NCI-H2227 treated with DMSO at 0.1 percent for 48 hours (cell line): Measurements from ENCODE around the gene RAB11FIP4.

Experiments used
- DNase-seq: peaks from one replicate; lab custom pipeline; 2025; lab: John Stamatoyannopoulos, UW

RAB11FIP4 gene

DNA sequence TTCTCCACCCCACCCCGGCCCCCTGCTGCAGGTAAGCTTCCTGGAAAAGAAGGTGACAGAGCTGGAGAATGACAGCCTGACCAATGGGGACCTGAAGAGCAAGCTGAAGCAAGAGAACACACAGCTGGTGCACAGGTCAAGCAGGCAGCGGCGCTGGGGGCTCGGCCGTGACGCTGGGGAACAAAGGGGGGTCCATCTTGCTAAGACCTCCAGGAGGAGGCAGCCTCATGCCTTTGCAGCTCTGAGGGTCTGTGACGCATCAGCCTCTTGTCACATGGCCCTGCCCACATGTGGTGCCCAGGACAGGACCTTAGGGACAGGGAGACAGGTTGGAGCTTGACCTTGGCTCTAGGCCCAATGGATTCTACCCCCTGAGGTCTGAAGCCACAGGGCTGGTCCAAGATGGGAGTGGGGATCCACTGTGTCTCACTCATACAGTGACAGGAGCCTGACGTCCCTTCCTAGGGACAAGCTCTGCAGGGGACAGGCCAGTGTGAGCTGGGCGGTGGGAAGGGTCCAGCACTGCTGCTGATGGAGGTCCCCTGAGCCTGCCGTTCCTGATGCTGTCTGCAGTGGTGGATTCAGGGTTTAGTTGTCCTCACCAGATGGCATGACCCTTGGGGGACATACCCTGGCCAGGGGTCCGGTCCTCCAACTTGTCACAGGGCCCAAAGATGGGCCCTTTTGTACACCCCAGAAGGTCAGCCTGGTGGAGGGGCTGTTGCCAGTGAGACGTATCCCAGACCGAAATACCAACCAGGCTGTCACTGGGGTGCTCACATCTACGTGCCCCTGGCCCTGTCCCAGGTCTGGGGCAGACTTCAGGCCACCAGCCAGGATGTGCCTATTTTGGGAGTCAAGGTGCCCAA lies 132.6 kb downstream of the RAB11FIP4 start:
- no peak for DNase-seq

DNA sequence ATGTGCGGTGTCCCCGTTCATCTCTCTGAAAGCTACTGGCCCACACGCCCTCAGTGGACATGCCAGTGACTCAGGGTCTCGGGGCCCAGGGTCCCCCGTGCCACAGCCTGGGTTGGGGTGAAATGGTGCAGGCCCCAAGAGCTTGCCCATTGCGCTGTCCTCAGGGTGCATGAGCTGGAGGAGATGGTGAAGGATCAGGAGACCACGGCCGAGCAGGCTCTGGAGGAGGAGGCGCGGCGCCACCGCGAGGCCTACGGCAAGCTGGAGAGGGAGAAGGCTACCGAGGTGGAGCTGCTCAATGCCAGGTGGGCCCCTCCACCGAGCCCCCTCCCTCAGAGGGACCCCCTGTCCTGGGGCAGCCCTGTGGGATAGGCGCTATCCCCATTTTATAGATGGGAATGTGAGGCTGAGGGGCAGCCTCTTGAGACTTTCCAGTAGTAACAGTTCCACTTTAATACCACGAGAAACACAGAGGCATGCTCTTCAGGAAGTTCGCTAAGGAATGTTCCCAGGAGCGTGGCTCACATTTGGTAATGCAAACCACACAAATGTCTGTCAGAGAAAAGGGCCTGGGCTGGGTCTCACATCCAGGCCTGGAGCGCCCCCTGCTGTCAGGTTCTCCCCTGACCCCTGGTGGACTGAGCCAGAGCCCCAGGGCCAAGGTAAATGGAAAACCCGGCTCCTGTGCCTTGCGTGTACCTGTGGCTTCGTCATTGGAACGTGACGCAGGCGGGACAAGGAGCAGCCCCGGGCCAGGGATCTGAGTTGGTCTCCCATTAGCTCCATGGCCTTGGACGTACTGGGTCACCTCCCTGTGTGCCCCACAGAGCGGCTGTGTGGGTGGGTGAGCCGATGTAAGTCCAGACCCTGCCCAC lies 133.7 kb downstream of the RAB11FIP4 start:
- DNase-seq = no peak

DNA sequence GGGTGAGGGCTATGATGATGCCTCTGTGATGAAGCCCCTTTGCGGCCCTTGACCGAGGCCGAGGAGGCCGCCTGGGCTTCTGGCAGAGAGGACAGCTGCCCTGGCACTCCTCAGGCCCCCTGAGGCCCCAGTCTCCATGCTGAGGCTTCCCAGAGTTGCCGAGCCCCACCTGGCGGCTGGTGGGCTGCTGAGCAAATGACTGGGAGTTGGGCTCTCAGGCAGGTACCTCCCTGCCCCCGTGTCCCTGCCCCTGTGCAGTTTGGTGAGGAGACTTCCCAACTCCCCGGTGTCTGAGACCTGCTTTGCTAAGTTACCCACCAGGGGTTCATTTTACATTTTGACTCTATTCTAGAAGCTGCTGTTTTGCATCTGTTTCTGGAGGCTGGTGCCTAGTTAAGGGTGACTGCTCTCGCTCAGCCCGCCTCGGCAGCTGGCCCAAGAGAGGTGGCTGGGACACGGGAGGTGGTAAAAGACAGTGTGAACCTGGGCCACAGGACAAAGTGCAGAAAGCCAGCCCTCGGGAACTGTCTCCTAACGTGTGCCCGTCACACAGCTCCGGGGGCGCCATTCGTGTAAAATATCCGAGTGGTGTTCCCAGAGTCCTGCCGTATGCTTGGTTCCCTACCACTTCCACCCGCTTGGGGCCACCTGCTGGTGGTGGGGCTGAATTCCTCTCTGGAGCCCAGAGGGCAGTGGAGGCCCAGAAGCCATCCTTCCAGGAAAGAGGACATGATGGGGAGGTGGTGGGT lies 134.5 kb downstream of the RAB11FIP4 start:
- DNase-seq = no peak

DNA sequence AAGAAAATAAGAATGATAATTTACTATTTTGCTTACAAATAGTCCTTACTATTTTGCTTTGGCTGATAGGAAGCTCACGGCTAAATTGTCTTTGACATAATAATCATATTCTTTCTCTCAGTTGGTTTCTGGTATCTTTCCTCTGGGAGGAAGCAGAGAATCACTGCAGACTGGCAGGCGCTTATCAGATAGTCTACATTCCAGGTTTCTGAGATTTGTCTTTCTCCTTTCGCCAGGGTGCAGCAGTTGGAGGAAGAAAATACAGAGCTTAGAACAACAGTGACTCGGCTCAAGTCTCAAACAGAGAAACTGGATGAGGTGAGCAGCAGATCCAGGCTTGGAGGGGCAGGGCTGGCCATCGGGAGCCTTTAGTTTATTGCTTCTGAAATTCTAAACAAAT lies 136.1 kb downstream of the RAB11FIP4 start:
- no peak for DNase-seq

DNA sequence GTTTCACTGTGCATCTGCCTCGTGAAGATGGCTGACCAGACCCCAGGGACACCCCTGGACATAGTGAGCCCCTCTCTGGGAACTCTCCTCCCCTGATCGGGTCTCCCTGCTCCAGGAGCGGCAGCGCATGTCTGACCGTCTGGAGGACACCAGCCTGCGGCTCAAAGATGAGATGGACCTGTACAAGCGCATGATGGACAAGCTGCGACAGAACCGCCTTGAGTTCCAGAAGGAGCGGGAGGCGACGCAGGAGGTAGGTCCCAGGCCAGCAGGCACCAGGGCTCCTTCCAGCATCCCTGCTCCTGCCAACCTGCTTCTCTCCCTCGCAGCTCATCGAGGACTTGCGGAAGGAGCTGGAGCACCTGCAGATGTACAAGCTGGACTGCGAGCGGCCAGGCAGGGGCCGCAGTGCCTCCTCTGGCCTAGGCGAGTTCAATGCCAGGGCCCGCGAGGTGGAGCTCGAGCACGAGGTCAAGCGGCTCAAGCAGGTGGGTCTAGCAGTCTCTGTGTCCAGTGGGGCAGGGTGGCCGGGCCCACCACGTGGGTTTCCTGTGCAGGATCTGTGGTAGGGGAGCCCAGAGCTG lies 136.9 kb downstream of the RAB11FIP4 start:
- no peak for DNase-seq

DNA sequence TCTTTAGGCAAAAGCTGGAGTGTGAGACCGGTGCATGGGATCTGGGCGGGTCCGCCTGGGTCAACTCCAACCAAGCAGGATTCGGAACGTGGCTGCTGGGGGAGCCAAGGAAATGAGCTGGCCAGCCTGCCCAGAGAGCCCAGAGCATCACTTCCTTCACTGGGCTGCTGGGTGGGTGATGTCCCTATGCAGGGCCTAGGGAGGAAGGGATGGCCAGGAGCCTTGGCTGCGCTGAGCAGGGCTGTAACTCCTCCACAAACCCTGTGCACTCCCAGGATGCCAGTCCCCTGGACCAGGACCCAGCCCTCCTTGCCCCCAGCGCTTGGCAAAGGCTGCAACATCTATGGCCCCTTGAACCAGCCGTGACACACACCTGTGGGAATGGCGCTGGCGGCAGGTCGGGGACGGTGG lies 138.4 kb downstream of the RAB11FIP4 start:
- DNase-seq = no peak

DNA sequence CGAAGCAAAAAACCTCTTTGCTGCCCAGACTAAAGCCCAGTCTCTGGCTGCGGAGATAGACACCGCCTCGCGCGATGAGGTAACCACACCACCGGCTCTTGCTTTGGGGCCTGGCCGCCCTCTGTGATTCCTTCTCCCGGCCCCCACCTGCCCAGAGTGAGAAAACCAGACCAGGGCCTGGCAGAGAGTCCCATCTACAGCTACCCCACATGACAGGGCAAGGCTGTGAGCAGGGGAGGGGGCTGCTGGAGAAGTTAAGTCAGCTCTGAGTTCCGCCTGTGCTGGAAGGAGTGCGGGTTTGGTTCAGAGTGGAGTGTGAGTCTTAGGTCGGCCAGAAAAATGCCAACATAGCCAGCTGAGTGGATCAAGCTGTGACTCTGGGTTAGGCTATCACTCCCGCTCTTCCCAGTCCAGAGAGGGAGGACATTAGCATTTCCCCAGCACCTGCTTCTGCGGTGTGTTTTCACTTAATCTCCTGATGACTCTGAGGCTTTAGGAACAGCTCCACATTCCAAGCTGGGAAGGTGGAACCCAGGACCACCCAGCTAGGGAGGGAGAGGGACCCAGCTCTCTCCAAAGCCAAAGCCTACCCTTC lies 139.0 kb downstream of the RAB11FIP4 start:
- DNase-seq = no peak

DNA sequence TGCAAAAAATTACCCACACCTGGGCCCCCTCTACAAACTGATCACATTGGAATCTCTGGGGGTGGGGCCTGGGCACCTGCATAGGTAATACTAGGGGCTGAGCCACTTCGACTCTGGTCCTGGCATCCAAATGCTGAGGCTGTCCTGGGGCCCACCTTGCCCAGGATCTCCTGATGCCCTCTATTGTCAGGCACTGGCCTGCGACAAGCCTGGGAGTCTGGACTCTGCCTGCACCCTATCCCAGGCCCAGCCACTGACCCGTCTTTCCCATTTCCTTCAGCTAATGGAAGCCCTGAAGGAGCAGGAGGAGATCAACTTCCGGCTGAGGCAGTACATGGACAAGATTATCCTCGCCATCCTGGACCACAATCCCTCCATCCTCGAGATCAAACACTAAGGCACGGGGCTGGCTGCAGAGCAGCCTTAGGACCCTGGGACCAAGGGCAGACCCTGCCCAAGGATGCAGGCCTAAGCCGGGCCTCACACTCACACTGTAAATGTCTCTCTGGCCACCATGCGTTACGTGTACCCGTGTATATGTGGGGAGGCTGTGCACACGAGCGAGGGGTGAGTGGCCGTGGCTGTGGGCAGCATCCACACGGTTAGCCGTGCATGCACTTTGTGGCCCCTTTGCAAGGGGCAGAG lies 140.0 kb downstream of the RAB11FIP4 start:
- no peak for DNase-seq

DNA sequence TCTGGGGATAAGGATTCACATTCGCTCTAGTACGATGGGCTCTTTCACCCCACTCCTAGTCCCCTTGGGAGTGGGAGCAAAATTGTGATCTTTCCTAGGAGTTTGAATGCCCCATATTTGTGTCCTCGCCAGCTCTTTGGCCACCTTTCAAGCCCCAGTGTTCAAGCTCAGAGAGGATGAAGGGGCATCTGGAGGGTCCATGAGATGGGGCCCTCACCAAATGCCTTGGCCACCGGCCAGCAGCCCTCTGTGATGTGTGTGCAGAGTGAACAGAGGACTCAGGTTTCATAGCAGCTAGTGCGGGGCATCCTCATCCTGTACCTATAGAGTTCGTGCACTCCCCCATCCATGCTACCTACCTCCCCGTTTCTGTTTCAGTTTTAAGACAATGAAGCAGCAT lies 140.6 kb downstream of the RAB11FIP4 start:
- no peak for DNase-seq

DNA sequence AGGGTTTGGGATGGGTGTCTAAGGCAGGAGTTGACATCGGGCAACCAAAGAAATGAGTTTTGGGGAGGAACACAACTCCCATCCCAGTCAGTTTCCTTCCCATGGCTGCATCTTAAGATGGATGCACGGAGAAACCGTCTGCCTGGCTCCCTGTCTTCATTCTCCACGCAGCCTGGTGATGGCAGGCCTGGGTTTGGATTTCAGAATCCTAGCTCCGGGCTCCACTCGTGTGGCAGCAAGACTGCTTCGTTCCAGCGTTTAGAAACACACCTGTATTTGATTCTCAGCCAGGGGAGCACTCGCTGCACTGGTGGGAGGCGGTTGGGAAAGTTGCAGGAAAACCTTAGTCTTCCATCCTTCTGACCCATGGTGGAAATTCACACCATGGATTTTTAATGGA lies 141.1 kb downstream of the RAB11FIP4 start:
- no peak for DNase-seq

DNA sequence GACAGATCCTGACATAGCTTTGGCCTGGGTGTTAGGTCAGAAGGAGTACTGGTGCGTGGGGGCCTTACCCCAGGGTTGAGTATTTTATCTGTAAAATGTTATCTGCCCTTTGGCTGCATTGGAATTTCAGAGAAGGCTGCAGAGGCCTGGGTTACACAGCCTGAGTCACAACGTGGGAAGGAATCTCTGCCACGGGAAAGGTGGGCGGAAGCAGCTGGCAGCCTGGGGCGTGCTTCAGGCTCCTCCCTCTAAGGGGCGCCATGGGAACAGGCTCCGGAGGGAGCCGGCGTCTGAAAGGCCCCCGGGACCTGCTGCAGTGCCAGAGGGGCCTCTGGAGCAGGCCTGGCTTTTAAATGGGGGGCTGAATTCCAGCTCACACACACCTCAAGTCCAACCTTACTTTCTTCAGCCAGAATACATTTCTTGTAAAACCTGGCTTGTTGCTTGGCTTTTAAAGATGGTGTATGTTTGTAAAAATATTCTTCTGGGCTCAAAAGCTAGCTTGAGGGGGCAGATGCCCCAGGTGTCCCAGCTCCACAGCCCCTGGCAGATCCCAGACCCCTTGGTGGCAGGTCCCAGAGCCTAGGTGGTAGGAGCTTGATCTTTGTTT lies 142.2 kb downstream of the RAB11FIP4 start:
- no peak for DNase-seq

DNA sequence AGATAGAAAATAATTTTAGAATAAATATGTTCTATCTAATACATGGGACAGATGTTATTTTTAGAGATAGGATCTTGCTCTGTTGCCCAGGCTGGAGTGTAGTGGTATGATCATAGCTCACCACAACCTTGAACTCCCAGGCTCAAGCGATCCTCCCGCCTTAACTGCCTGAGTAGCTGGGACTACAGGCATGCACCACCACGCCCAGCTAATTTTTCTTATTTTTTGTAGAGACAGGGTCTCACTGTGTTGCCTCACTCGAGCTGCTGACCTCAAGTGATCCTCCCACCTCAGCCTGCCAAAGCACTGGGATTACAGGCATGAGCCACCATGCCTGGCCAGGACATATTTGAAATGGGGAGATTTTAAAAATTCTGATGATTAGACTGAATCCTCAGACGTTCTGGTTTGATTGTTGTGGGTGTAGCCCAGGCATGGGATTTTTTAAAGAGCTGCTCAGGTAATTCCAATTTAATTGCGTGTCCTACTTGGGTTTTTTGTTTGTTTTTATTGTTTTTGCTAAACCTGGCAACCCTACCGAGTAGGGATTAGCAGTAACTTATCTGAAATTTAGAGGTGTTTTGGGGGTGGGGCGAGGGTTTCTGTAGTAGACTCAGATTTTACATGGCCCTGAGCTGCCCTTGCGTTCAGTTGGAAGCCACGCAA lies 142.9 kb downstream of the RAB11FIP4 start:
- DNase-seq = no peak

DNA sequence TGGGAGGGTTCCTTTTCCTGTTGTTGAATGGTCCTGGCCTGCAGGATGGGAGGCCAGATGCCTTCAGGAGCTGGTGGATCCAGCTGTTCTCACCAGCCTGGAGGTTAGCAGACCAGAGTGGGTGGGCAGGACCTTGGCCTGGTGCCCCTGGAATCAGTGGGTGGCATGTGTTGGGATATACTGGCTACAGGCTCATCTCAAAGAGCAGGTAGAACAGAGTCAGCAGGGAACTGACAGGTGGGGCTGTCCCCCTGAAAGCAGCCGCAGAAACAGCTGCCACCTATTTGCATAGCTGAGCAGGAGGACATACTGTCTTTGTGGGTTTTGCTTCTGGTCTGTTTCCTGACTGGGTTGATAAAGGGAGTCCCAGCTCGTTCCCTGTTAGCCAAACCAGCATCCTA lies 144.1 kb downstream of the RAB11FIP4 start:
- no peak for DNase-seq

DNA sequence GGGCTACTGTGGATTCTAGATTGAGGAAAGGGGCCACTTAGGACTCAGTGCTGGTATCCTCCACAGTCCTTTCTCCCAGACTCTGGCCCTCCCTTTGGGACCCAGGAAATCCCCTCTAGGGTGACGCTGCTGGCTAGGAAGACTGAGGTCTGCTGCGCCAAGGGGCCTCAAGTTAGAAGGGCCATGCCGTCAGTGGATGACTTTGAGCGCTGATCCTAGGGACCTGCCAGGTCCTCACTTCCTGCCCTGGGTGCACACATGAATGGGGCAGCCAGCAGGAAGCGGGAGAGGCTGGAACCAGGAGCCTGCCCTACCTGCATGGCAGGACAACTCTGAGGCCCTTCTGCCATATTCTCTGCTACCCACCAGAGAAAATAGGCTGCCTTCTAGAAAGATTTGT lies 145.0 kb downstream of the RAB11FIP4 start:
- DNase-seq = no peak

DNA sequence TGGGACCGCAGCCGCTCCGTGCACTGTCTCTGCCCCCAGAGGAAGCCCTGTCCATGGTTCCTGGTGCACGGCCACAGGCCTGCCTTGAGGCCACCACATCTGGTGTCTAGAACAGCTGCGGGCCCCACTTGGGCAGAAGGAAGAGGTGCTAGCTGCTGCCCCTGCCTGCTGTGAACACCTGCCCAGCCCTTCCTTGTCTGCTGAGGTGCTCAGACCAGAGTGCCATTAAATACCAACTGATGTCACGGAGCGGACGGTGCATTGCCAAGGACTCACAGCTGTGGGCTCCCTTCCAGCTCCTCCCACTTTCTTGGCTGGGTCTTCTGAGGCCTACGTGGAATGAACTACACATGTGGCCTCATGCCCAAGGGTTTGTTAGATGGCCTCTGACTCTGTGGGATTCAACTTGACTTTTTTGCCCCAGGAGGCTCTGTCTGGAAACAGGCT lies 146.1 kb downstream of the RAB11FIP4 start:
- DNase-seq = no peak

DNA sequence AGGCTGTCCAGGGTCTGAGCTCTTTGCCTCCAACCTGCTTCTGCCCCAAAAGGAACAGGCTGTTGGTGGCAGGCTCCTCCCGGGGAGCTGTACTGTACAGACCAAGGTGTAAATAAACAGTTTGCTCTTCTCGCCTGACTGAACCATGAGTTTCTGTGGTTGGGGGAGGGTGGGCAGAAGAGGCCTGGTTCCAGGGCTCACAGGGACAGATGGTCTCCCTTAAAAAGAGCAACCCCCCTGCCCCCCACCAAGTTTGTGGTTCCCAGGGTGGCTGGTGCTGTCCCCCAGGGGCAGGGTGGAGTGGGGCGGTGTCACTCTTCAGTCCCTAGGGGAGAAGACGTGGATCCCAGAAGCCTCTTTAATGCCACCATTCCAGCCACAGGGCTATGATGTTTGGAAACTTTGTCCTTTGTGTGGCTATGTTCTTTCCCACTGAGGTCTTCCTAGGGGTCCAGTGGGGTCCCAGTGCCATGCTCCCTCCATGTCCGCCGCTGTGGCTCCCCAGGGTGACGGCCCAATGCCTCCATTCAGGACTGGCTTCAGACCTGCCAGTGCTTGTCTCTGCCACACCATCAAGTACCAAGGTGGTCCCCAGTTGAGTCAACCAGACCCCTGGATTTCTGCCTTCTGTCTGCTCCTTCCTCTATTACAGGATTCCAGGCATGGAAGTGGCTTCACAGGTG lies 146.7 kb downstream of the RAB11FIP4 start:
- DNase-seq = no peak

DNA sequence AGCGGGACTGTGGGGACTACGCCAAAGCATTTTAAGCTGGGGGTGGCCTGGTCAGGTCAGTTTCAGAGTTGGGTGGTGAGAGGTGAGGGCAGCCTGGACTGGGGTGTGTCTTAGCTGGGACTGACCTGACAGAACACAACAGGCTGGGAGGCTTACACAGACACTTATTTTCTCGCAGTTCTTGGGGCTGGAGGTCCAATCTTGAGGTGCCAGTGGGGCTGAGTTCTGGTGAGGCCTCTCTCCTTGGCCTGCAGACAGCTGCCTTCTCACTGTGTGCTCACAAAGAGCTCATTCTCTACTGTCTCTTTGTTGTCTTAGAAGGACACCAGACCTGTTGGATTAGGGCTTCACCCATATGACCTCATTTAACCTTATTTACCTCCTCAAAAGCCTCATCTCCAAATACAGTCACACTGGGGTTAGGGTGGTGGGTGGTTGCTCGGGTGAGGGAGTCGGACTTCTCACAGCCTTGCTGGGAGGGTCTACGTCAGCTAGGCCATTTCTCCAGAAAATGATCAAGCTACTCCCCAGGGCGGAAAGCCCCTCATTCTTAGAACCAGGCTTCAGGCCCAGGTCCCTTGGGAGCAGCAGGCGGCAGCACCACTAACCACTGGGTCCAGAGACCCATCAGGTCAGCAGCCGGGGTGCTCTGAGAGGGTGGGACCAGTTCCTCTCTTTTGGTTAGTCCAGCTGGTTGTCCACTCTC lies 149.3 kb downstream of the RAB11FIP4 start:
- DNase-seq = no peak

DNA sequence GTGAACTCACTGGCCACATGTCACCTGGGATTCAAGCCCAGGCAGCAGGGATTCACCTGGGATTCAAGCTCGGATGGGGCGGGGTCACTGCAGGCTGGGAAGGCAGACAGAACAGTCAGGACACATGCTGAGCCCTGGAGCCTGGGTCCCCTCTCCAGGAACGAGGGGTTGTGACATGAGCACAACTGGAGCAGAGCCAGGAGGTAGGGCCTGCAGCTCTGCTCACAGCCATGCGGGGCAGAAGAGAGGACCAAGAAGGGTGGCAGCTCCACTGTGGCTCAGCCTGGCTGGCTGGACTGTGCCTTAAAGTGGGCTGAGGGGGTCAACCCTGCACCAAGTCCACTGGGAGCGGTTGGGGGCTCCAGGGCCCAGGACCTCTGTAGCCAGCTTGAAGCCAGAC lies 150.1 kb downstream of the RAB11FIP4 start:
- DNase-seq = no peak

DNA sequence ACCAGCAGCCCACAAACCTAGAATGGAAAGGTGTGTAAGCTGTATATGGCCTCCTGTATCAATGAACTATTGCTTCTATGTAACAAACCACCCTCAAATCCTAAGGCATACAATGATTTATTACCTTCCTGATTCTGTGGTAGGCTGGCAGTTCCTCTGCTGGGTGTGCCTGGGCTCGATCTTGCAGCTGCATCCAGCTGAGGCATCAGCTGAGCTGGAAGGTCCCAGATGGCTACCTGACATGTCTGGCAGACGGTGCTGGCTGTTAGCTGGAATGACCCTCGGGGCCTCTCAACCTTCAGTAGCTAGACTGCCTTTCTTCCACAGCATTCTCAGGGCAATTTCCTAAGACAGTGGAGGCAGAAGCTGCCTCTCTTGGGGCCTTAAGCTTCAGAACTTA lies 152.7 kb downstream of the RAB11FIP4 start:
- DNase-seq = no peak
